A549 (cell line): ENCODE measurements around the gene PPP2R3B. TPM values are rescaled to one million over a fixed set of nuclear protein-coding genes. Genes with fewer than 3 reads are reported as not detected.

Source experiments
- ATAC-seq, 2 experiments: fragments of 200-7000 bp in 1 of 2; fragments of >200 bp in 1 of 2; cut with Nextera tagmentation in 1 of 2; cut with Tn5 transposase in 1 of 2; 3 replicates each; pipeline versions ENCODE4 v1.8.0 to v1.9.1; 2018 to 2020; ENCODE audit warnings: mild to moderate bottlenecking in 1 of 2, moderate library complexity in 1 of 2
- CTCF ChIA-PET: fragments of 300-600 bp; sonication (Branson Sonifier 250); formaldehyde crosslinking; extraction: SDS; loops from one replicate; lab custom pipeline; 2021; ENCODE audit warnings: antibody characterized with exemption, inconsistent platforms; lab: Yijun Ruan, JAX
- POLR2A ChIA-PET: fragments of 350-600 bp; formaldehyde crosslinking; extraction: SDS; loops from one replicate; lab custom pipeline; 2021; ENCODE audit warnings: antibody characterized with exemption, inconsistent platforms; lab: Yijun Ruan, JAX
- DNase-seq, 2 experiments: peaks; one replicate each; pipeline versions ENCODE4 v3.0.0 to v3.0.0-alpha.2; 2011 to 2016; ENCODE audit warnings: low read depth in 1 of 2, low spot score in 1 of 2
- FAIRE-seq: peaks from 2 replicates; lab custom pipeline; 2011; peaks lifted over from hg19 to GRCh38; lab: Jason Lieb, UNC
- H3K27ac ChIP-seq, 2 experiments: fragments of >200 bp; sonication (Bioruptor Twin); formaldehyde crosslinking; 3 replicates each; pipeline ENCODE4 v1.5.1; 2016 to 2017
- H3K4me1 ChIP-seq: fragments of >200 bp; sonication (Bioruptor Twin); formaldehyde crosslinking; 3 replicates; pipeline ENCODE4 v1.6.1; 2016
- H3K4me2 ChIP-seq: fragments of >200 bp; sonication (Bioruptor Twin); formaldehyde crosslinking; 3 replicates; pipeline ENCODE4 v1.6.1; 2016
- H3K4me3 ChIP-seq: fragments of >200 bp; sonication (Bioruptor Twin); formaldehyde crosslinking; 3 replicates; pipeline ENCODE4 v1.5.1; 2016
- H3K9me3 ChIP-seq: fragments of >200 bp; sonication (Bioruptor Twin); formaldehyde crosslinking; 3 replicates; pipeline ENCODE4 v1.6.1; 2016
- CBX2 ChIP-seq: fragments of 200-600 bp; sonication (generic); IDR thresholded peaks from 2 replicates; pipeline ENCODE4 v1.6.1; 2016; ENCODE audit warnings: low read depth, mild to moderate bottlenecking, borderline replicate concordance
- CEBPB ChIP-seq, 2 experiments: fragments of >200 bp in 1 of 2; sonication (Bioruptor Twin) in 1 of 2; formaldehyde crosslinking in 1 of 2; IDR thresholded peaks; 2 replicates each; pipeline ENCODE4 v1.6.1; 2012 to 2016
- E2F6 ChIP-seq: IDR thresholded peaks from 2 replicates; pipeline ENCODE4 v1.6.1; 2012; ENCODE audit warnings: low read depth, borderline replicate concordance
- EHF ChIP-seq: fragments of 250-450 bp; sonication (Bioruptor Pico); IDR thresholded peaks from 2 replicates; pipeline ENCODE4 v1.5.0; 2020; ENCODE audit warnings: mild to moderate bottlenecking
- FOSL2 ChIP-seq, 2 experiments: fragments of 450-650 bp in 1 of 2; fragments of >200 bp in 1 of 2; sonication (Bioruptor Twin) in 1 of 2; formaldehyde crosslinking; IDR thresholded peaks; 2 replicates each; pipeline versions ENCODE4 v1.5.0 to v1.6.1; 2016 to 2020; ENCODE audit warnings: mild to moderate bottlenecking in 1 of 2, moderate library complexity in 1 of 2
- FOXS1 ChIP-seq: fragments of 250-450 bp; sonication (Bioruptor Pico); IDR thresholded peaks from 2 replicates; pipeline ENCODE4 v1.5.0; 2020; ENCODE audit warnings: mild to moderate bottlenecking, moderate library complexity
- GATA3 ChIP-seq: IDR thresholded peaks from 2 replicates; pipeline ENCODE4 v1.6.1; 2012; ENCODE audit warnings: borderline replicate concordance
- HOXA7 ChIP-seq: fragments of 250-450 bp; sonication (Bioruptor Pico); IDR thresholded peaks from 2 replicates; pipeline ENCODE4 v1.5.0; 2020; ENCODE audit warnings: mild to moderate bottlenecking, moderate library complexity
- JUN ChIP-seq, 2 experiments: fragments of >200 bp; sonication (Bioruptor Twin); formaldehyde crosslinking; IDR thresholded peaks; 2 replicates in 1 of 2; 3 replicates in 1 of 2; pipeline ENCODE4 v1.6.1; 2016 to 2017
- KDM5A ChIP-seq: fragments of 200-600 bp; sonication (generic); IDR thresholded peaks from 2 replicates; pipeline ENCODE4 v1.6.1; 2016; ENCODE audit warnings: antibody characterized with exemption, mild to moderate bottlenecking
- MYC ChIP-seq: IDR thresholded peaks from 2 replicates; pipeline ENCODE4 v1.6.1; 2012; ENCODE audit warnings: mild to moderate bottlenecking, inconsistent platforms, low read length, improper control_type of control experiment, borderline replicate concordance
- NFE2L2 ChIP-seq: fragments of 150-350 bp; conservative IDR thresholded peaks from 2 replicates; pipeline ENCODE4 v1.6.1; 2014; ENCODE audit warnings: low read length
- NPAS2 ChIP-seq: fragments of 250-450 bp; sonication (Bioruptor Pico); IDR thresholded peaks from 2 replicates; pipeline ENCODE4 v1.8.0; 2022; ENCODE audit warnings: mild to moderate bottlenecking, moderate library complexity, borderline replicate concordance
- POLR2AphosphoS2 ChIP-seq: conservative IDR thresholded peaks from 2 replicates; pipeline ENCODE4 v1.6.1; 2012; ENCODE audit warnings: low read length, improper control_type of control experiment, inconsistent platforms
- REST ChIP-seq: fragments of 200-600 bp; sonication (generic); IDR thresholded peaks from 2 replicates; pipeline ENCODE4 v1.6.1; 2016; ENCODE audit warnings: antibody characterized with exemption, mild to moderate bottlenecking, moderate library complexity
- RFX5 ChIP-seq: fragments of 450-650 bp; IDR thresholded peaks from 2 replicates; pipeline ENCODE4 v1.7.1; 2014; ENCODE audit warnings: antibody characterized with exemption, mild to moderate bottlenecking, moderate library complexity
- SMC3 ChIP-seq: fragments of >200 bp; sonication (Bioruptor Twin); formaldehyde crosslinking; IDR thresholded peaks from 3 replicates; pipeline ENCODE4 v1.6.1; 2018; ENCODE audit warnings: inconsistent platforms
- SREBF2 ChIP-seq: fragments of 450-650 bp; IDR thresholded peaks from 2 replicates; pipeline ENCODE4 v1.6.1; 2014; ENCODE audit warnings: mild to moderate bottlenecking, moderate library complexity
- TFCP2L1 ChIP-seq: fragments of 250-450 bp; sonication (Bioruptor Pico); IDR thresholded peaks from 2 replicates; pipeline ENCODE4 v1.5.0; 2021; ENCODE audit warnings: mild to moderate bottlenecking
- USF2 ChIP-seq: fragments of 450-650 bp; IDR thresholded peaks from 2 replicates; pipeline ENCODE4 v1.6.1; 2014; ENCODE audit warnings: antibody characterized with exemption
- ZFP36 ChIP-seq: fragments of 450-650 bp; IDR thresholded peaks from 2 replicates; pipeline ENCODE4 v1.6.1; 2014; ENCODE audit warnings: borderline replicate concordance; ENCODE audit not compliant: partially characterized antibody
- ZNF302 ChIP-seq: fragments of 250-450 bp; sonication (Bioruptor Pico); IDR thresholded peaks from 2 replicates; pipeline ENCODE4 v1.9.0; 2021; ENCODE audit warnings: inconsistent platforms, mild to moderate bottlenecking, moderate library complexity
- ZSCAN20 ChIP-seq: fragments of 250-450 bp; sonication (Bioruptor Pico); IDR thresholded peaks from 2 replicates; pipeline ENCODE4 v1.8.0; 2022; ENCODE audit warnings: mild to moderate bottlenecking, moderate library complexity
- WGBS: methylation state at CpG from one replicate; pipeline ENCODE4 v1.1.6; 2017; ENCODE audit errors: missing lambda C conversion rate; 5-methylcytosine and 5-hydroxymethylcytosine counted together
- polyA plus RNA-seq, 4 experiments: library from polyadenylated mRNA; depleted of rRNA in 3 of 4; stranded (reverse); fragments of >200 nt; fragmentation: RNase III in 1 of 4; extraction: RNeasy Plus Mini Kit Qiagen cat#74134 plus additional on column Dnase treatment in 1 of 4; gene quantifications; 2 replicates in 3 of 4; 3 replicates in 1 of 4; pipeline ENCODE4 v1.2.3, GENCODE V29; 2011 to 2017
- TF ChIP-seq, protein P1 (sequence below): fragments of 250-450 bp; sonication (Bioruptor Pico); IDR thresholded peaks from 2 replicates; pipeline ENCODE4 v1.5.0; 2020; ENCODE audit warnings: low read depth, mild to moderate bottlenecking, moderate library complexity

PPP2R3B gene
- polyA plus RNA-seq, 2 of the 4 experiments (the other 2 are of a cell fraction): 12.6 to 29.6 TPM

GRCh38 chrX:338836-339400, 47.8 kb downstream of the PPP2R3B start (continued):
- TF ChIP-seq REST (no peak), CEBPB (IDR thresholded peaks at IDR 0.05) (no peak), SREBF2 (no peak), E2F6 (no peak), NPAS2 (CRISPR knock-in tag) (no peak), GATA3 (no peak), FOXS1 (CRISPR knock-in tag) (no peak), JUN (IDR thresholded peaks at IDR 0.05) (no peak)

GRCh38 chrX:338281-338835, 48.3 kb downstream of the PPP2R3B start:
- ChIA-PET POLR2A (no interaction called here), CTCF (no interaction called here)
- DNase-seq (no peak), FAIRE-seq (no peak), ATAC-seq (no peak)
- Histone ChIP-seq H3K4me3 (no peak overlapping the region), H3K9me3 (no peaks in the 10 kb centered on the region), H3K4me2 (no peak overlapping the region), H3K27ac (no peak overlapping the region), H3K4me1 (no peaks in the 10 kb centered on the region)
- WGBS: 90% methylated on average over 34 of the region's 53 CpGs
- TF ChIP-seq NFE2L2 (no peak), CBX2 (no peak), ZNF302 (CRISPR knock-in tag) (no peak), HOXA7 (CRISPR knock-in tag) (no peak), MYC (no peak)
- TF ChIP-seq, protein P1, sequence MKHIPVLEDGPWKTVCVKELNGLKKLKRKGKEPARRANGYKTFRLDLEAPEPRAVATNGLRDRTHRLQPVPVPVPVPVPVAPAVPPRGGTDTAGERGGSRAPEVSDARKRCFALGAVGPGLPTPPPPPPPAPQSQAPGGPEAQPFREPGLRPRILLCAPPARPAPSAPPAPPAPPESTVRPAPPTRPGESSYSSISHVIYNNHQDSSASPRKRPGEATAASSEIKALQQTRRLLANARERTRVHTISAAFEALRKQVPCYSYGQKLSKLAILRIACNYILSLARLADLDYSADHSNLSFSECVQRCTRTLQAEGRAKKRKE (CRISPR knock-in tag): no peak

DNA sequence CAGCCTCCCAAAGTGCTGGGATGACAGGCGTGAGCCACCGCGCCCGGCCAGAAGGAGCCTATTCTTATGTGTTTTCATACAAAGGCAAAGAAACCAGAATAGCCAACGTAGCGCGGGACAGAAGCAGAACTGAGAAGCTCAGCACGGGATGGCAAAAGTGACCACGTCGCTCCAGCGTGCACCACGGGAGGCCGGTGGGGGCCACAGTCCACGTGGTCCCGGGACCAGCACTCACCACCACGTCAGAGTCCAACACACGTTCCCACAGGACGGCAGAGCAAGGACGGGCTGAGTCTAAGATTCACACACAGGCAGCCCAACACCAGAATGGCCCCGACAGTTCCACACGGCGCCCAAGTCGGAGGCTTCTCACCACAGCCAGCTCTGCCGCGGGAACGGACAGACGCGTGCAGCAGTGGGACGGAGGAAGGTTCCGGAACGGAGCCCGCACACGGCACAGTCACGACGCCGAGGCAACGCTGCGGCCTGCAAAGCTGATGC, 49.3 kb downstream of the PPP2R3B start:
- no peak for TF ChIP-seq USF2
- TF ChIP-seq KDM5A: no peak
- TF ChIP-seq ZSCAN20: no peak
- TF ChIP-seq, protein P1 (CRISPR knock-in tag): no peak
- no peak for TF ChIP-seq ZFP36
- TF ChIP-seq ZNF302 (CRISPR knock-in tag): no peak
- no peak for TF ChIP-seq FOSL2 (IDR thresholded peaks at IDR 0.05)
- TF ChIP-seq FOSL2 (CRISPR knock-in tag; IDR thresholded peaks at IDR 0.05): no peak
- TF ChIP-seq SMC3: no peak
- TF ChIP-seq CBX2: no peak
- no peak for TF ChIP-seq MYC
- no peak for TF ChIP-seq HOXA7 (CRISPR knock-in tag)
- TF ChIP-seq POLR2AphosphoS2: no peak
- no peak for TF ChIP-seq RFX5
- TF ChIP-seq EHF: no peak
- TF ChIP-seq TFCP2L1 (CRISPR knock-in tag): no peak
- whole genome bisulfite sequencing: 84% methylated on average over 38 of the region's 38 CpGs
- CTCF ChIA-PET: no interaction called here
- H3K27ac ChIP-seq: no peak overlapping the region
- ATAC-seq (no peak), FAIRE-seq (no peak), DNase-seq (no peak)
- no peak overlapping the region for H3K4me2 ChIP-seq
- H3K4me3 ChIP-seq: no peak overlapping the region
- no peaks in the 10 kb centered on the region for H3K9me3 ChIP-seq
- POLR2A ChIA-PET: no interaction called here
- H3K4me1 ChIP-seq: no peaks in the 10 kb centered on the region
